HS-27A (cell line): ENCODE results near the gene WWOX.

Source experiments
- DNase-seq: peaks from one replicate; pipeline ENCODE4 v3.0.0-alpha.2; 2012; ENCODE audit warnings: low read depth, missing footprints

The WWOX gene

GRCh38 chr16:78743556-78743955 is 644.1 kb downstream of the WWOX start:
- DNase-seq: no peak

GRCh38 chr16:78744099-78744498 is 644.6 kb downstream of the WWOX start:
- no peak for DNase-seq

- DNase-seq: no peak
Measured at GRCh38 chr16:78744796-78745107, 645.3 kb downstream of the WWOX start.

- no peak for DNase-seq
Measured at GRCh38 chr16:78745108-78746019, 645.9 kb downstream of the WWOX start.

DNA sequence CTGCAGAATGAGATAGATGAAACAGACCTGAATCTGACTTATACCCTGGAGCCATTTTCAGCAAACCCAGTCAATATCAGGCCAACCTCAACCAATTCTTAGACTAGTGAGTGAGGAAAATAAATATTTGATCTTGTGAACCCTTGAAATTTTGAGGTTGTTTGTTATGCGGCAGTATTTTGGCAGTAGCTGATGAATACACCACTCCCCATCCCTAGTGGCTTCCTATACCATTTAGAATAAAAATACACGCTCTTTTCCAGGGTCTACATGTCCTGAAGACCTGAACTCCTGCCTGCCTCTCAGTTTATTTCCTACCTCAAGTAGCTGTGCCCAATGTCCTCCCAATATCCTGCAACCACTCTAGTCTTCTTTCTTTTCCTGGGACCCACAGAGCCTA is 647.3 kb downstream of the WWOX start:
- DNase-seq: no peak

GRCh38 chr16:78748220-78748929 is 648.9 kb downstream of the WWOX start:
- DNase-seq: no peak

- no peak for DNase-seq
Measured at GRCh38 chr16:78749745-78750268, 650.4 kb downstream of the WWOX start.

DNA sequence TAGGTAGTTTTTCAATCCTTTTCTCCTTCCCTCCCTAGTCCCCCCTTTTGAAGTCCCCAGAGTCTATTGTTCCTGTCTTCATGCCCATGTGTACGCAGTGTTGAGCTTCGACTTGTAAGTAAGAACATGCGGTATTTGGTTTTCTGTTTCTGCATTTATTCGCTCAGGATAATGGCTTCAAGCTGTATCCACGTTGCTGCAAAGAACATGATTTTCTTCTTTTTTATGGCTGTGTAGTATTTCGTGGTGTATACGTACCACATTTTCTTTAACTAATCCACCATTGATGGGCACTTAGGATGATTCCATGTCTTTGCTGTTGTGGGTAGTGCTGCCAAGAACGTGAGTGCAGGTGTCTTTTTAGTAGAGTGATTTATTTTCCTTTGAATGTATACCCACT is 651.2 kb downstream of the WWOX start:
- DNase-seq: no peak

DNA sequence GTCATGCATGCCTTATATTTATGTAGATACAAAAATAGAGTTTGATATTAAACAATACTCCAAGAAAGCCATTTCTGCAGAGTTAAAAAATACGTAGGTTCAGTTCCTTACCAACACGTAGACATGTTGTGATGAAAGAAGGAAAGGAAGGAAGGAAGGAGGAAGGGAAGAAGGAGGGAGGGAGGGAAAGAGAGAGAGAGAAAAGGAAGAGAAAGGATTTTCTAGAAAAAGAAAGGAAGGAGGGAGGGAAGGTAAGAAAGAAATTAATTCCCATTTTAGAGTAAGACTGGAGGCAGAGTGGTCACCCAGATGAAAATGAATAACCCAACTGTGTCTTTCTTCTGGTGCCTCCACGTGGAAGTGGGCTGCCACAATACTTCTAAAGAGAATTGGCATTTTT is 652.1 kb downstream of the WWOX start:
- no peak for DNase-seq

GRCh38 chr16:78754713-78755112 is 655.3 kb downstream of the WWOX start:
- no peak for DNase-seq

DNA sequence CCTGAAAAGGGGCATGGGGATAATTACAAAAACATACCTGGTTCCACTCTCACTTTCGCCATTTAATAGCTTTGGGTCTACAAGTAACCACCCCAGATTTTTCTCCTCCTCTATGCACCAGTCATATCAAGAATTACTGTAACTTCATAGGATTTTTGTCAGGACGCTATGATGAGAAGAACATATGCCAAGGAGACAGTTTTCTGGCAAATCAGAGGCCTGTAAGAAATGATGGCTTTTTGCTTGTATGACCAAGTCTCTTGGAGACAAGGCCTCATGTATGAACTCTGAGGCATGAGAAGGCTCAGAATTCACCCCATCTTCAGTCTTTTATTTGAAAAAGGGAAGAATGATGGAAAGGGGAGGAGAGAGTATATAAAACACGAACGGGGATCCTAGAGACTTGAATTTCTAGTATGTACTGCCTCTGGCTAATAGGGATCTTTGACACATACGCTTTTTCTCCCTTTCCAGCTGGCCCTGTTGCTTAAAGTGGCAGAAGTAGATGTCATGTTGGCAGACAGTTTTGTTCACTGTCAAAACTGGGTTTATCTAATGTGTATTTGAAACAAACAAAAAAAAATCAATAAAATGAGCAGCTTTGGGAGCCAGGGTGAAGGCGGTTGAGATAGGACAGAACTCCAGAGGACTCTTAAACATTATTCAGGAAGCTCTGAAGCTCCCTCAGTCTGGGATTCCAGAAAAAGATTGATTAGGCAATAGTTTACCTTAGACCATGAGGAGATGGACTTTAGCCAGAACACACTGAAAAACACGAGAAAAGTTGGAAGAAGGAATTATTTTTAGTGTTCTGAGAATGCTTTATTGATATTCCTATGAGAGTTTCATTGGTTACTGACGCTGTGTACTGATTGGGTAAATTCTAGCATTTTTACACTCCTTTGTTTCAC is 656.6 kb downstream of the WWOX start:
- no peak for DNase-seq

DNA sequence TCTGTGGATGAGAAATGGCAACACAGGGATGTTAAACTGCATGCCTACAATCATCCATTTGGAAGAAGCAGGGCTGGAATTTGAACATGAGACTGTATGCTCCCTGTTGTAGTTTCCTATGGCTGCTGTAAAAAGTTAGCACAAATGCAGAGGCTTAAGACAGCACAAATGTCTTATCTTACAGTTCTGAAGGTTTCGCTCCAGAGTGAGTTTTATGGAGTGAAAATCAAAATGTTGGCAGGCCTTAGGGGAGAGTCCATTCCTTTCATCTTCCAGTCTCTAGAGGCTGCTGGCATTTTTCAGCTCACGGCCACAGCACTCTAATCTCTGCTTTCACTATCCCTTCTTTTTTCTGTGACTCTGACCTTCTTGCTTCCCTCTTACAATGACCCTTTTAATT is 660.1 kb downstream of the WWOX start:
- no peak for DNase-seq

- no peak for DNase-seq
Measured at GRCh38 chr16:78760611-78761010, 661.2 kb downstream of the WWOX start.

DNA sequence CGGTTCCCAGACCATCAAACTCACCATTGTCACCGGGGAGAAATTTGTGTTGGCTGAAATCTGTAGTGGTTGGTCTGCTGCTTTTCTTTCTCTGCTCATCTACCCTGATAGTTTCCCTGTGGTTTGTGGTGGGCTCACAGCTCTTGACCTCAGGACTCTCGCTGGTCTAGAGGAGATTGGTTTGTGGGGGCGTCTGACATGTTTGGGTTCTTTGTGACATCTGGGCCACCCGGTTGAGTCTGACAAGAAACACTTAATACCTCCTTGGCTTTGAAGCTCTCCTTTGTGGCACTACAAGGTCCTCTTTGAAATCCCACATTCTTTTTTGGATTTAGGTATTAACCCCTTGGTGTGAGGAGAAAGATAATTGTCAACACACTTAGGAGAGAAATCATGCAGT is 662.0 kb downstream of the WWOX start:
- no peak for DNase-seq

- DNase-seq: no peak
Measured at GRCh38 chr16:78762222-78762621, 662.8 kb downstream of the WWOX start.

GRCh38 chr16:78763821-78764440 is 664.5 kb downstream of the WWOX start:
- DNase-seq: no peak

GRCh38 chr16:78764478-78764877 is 665.0 kb downstream of the WWOX start:
- DNase-seq: no peak

DNA sequence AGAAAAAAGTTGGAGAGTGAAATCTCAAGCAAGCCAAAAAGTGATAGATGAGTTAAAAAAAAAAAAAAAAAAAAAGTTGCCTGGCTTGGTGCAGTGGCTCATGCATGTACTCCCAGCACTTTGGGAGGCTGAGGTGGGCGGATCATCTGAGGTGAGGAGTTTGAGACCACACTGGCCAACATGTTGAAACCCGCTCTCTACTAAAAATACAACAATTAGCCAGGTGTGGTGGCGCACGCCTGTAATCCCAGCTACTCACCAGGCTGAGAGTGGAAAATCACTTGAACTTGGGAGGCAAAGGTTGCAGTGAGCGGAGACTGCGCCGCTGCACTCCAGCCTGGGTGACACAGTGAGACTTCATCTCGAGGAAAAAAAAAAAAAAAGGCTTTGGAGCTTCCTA is 668.8 kb downstream of the WWOX start:
- DNase-seq: no peak

DNA sequence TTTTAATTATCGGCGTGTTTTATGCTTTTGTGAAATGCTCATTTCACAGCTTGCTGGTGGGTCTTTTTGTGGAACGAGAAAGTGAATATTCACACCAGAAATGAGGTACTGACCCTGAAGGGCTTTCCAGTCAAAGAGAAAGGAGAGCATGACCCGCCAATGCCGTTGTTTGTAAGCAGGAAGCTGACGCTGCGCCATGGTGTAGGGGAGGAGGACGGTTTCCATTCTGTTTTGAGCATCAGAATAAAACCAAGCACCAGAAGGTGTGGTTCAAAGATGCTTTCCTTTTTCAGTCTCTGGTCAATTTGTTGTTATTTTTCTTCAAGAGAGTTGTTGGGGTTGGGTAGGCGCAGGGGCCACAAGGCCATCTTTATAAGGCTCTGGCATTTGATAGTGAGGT is 669.3 kb downstream of the WWOX start:
- no peak for DNase-seq

DNA sequence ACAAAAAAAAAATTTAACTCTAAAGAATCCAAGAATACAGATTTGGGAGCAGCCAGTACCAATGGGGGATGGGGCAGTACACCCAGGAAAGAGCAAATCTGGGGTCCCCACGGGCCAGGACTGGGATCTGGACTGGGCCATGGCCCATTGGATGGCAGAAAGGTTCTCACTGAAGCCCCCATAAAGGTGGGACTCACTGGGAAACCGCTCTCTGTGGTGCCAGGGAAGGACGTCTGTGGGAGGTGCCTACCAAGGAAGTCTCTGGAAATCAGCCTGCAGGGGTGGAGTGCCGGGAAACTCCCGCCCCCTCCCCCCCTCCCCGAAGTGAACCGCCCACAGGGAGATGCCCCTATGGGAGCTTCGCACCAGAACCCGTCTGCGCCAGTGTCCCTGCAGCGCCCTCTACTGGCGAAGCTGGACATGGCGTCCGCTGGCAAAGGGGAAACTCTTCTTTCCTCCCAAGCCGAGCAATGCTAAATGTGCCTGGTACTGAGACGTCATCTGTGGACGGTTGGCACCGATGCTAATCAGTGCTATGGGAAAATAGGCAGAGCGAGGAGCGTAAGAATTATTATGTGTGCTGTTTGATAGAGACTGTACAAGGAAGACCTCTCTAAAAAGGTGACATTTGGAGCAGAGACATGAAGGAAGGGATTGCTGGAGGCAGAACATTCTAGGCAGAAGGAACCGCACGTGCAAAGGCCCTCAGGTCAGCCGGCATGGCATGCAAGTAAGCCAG is 671.1 kb downstream of the WWOX start:
- no peak for DNase-seq

DNA sequence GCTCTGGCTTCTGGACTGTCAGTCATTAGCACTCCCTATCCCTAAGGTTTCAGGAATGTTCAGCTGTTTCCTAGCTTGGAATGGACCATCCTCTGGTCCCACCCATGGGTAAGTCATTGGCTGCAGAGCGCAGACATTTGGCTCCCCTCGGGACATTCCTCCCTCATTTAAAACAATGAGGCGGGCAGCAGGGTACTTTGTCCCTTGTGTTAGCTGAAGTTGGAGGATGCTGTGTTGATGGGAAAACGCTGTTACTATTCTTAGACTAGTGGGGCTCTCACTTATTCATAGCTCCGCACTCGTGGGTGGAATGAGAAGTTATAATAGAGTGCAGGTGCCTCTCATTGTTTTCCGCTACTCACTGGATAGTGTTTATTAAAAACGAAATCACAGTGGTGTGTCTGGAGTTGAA is 673.8 kb downstream of the WWOX start:
- no peak for DNase-seq
